Spleen (tissue), 7 donors: Measurements from ENCODE around the gene SMCO1.

ENCODE experiments used
- CTCF ChIP-seq, 11 experiments: fragments of 200-600 bp in 7 of 11; fragments of 450-650 bp in 4 of 11; sonication (generic) in 4 of 11; IDR thresholded peaks in 8 of 11; conservative IDR thresholded peaks in 3 of 11; 1 replicate in 7 of 11; 2 replicates in 4 of 11; pipeline versions ENCODE4 v1.4.0 to v1.8.0; 2016 to 2021; ENCODE audit warnings: antibody characterized with exemption in 11 of 11, inconsistent platforms in 4 of 11, mild to moderate bottlenecking in 1 of 11
- POLR2A ChIP-seq, 3 donors: fragments of 450-650 bp; IDR thresholded peaks; one replicate each; pipeline ENCODE4 v1.5.1; 2017; ENCODE audit warnings: antibody characterized with exemption in 3 of 3, mild to moderate bottlenecking in 1 of 3
- POLR2AphosphoS5 ChIP-seq, 3 donors: sonication (generic); formaldehyde crosslinking; IDR thresholded peaks; one replicate each; pipeline ENCODE4 v1.5.1; 2017; ENCODE audit warnings: antibody characterized with exemption in 3 of 3
- donor health status: DM: no; HTN: no; CAD: no; lungs with moderate emphysema.
- donor health status: DM: no; HTN: no; CAD: no.
- donor health status: DM: no; HTN: no; CAD: no.

GRCh38 chr3:196514913-196515621 is at the start of gene SMCO1:
- no peak for TF ChIP-seq CTCF (IDR thresholded peaks at IDR 0.05 in 8 of 11, conservative IDR thresholded peaks at IDR 0.05 in 3 of 11)
- TF ChIP-seq POLR2A (IDR thresholded peaks at IDR 0.05): no peak
- no peak for TF ChIP-seq POLR2AphosphoS5 (IDR thresholded peaks at IDR 0.05)
